Measurements from ENCODE around the gene EPHB2.

- TF ChIP-seq CTCF (IDR thresholded peaks at IDR 0.05): no peak
- TF ChIP-seq POLR2A (IDR thresholded peaks at IDR 0.05): no peak
Measured at GRCh38 chr1:22884806-22885530, 174.3 kb downstream of the EPHB2 start.
